GM21717 (cell line): Measurements from ENCODE around the gene ARHGEF40.
A peak's percentile ranks its signal among the peaks of the same experiment; 100 is the strongest.

Source experiments
- ATAC-seq: cut with Tn5 transposase; IDR thresholded peaks from one replicate; pipeline ENCODE4 v1.9.1; 2021; ENCODE audit warnings: mild to moderate bottlenecking, moderate library complexity; ENCODE audit not compliant: unreplicated experiment

Gene ARHGEF40

GRCh38 chr14:21096438-21096837, 26.3 kb downstream of the ARHGEF40 start:
- no peak for ATAC-seq

DNA sequence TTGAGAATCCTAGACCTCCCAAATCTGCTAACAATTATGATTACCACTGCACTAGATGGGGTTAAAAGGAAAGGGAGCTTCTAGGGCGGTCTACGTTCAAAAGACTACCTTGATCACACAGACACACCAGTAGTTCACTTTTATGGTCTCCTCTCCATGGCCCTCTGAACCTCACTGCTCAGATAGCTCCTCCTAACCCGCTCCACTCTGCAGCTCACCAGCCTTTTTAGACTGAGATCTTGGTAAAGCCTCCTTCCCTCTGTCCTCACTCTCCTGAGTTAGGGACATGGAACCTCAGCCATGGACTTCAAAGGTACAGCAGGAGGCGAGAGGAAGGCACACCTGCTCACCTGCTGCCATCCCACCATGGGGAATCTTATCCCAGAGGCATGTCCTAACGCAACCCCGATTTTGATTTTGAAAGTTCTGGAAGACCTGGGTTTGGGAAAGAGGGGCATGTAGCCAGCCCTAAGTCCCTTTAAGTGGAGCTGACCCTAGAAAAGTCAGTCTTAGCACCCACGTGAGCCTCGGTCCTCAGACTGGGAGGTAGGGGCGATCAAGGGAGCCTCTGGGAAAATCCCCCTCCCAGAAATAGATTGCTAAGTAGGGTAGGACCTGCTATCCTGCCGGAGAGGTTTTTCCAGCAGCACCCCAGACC, 27.0 kb downstream of the ARHGEF40 start:
- no peak for ATAC-seq

- no peak for ATAC-seq
Observed at GRCh38 chr14:21097636-21098075, 27.6 kb downstream of the ARHGEF40 start.

DNA sequence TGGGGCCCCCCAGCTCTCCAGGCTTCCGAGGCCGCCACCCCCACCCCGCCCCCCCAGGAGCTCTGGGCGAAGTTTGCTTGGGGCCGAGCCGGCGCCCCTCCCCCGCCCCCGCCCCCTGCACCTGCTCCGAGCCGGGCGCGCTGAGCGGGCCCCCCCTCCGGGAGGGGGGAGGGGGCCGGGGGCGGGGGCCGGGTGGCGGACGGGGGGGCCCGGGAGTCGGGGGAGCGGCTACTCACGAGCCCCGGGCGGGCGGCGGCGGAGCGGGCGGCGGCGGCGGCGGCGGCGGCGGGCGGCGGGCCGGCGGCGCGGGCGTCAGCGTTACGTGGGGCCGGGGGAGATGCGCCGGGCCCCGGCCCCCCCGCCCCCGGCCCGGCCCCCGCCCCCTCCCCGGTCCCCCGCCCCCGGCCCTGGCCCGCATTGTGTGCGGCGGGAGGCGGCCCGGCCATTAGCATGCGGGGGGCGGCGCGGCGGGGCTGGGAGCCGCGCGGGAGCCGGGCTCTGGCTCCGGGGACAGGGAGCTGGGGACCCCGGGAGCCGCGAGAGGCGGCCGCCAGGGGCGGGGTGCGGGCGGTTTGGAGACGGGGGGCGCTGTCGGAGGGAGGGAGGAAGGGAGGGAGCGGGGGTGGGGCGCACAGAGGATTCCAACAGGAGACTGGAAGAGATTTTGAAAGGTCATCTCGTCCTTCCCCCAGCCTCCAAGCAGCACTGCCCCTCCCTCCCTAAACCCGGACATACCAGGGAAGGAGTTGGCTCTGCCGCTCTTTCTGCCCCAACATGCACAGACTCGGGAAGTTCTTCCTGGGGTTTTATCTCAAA, 28.2 kb downstream of the ARHGEF40 start, which contains the start of gene ZNF219:
Gene ZNF219, minus strand, starts transcription at position 580 of the 816 bp plus-strand sequence. CDS start 5,064 bp downstream, outside the sequence.
- ATAC-seq, result no peak

GRCh38 chr14:21098892-21099595, 28.9 kb downstream of the ARHGEF40 start:
- no peak for ATAC-seq

DNA sequence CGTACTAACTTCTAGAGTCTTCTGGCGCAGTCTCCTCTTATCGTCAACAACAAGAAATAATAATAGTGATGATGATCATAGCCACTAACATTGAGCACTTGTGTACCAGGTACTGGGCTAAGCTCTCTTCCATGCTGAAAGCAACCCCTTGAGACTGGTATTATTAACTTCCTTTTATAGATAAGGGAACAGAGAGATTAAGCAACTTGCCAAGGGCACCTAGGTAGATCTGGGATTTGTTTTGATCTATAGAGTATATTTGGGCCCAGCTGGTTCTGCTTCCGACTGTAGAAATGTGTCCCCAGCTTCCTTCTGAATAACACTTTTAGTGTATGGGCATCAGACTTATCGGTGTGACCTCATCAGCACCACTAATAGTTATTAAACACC, 29.5 kb downstream of the ARHGEF40 start:
- no peak for ATAC-seq

DNA sequence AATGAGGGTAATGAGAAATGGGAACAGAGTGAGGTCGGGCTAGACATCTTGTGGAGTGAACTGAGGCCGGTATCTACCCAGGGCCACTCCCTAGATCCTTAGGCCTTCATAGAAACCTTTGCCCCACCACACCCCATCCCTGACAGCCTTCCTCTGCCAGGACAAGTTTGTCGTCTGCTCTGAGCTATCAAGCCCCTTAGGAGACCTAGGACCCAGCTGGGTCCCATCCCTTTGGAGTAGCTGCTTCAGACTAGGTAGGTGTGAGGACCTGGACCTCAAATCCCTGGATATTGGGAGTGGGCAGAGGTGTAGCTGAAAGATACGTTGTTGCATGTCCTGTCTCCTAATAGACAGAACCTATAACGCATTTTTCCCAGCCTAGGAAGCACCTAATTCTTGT, 30.8 kb downstream of the ARHGEF40 start, which contains the start of gene TMEM253:
Gene TMEM253, plus strand, starts transcription at position 136 of the 400 bp plus-strand sequence. CDS start 278 bp downstream, outside the sequence.
- no peak for ATAC-seq

- no peak for ATAC-seq
Observed at GRCh38 chr14:21101802-21102413, 31.8 kb downstream of the ARHGEF40 start.

DNA sequence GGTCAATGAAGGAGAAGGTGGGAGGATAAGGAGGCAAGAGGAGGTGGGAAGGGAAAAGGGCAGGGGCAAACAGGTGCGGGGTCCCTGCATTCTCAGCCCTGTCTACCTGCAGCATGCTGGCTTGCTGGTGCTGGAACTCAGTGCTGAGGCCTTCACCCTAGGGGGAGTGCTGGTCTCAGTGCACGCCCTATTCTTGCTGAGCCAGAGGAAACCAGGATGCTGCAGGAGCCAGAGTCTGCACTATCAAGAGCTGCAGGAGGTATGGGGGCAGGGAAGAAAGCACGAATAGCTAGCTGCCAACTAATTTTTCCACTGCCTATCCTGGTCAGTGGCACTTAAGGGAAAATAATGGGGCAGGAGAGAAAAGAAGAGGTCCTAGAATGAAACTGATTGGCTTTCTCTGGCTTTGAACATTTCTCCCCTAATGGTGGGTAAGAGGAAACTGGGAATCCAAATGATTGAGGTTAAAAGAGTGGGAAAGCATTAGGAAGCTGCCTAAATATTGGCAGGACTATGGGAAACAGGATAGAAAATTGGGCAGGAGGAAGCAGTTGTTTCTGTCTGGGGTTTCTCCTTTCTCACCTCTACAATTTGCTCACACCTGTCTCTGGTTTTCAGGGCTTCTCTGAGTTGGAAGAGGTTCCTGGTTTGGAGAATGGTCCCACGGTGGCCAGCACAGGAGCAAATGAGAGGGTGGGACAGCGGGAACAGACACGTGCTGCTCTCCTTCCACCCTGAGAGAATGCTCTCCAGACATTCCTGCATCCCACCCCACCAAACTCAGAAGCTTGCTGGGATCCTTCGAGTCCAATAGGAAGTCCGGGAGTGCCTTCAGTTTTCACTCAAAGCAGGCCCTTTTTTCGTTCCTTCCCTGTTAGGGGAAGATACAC, 32.7 kb downstream of the ARHGEF40 start:
- no peak for ATAC-seq

GRCh38 chr14:21103411-21103709, 33.3 kb downstream of the ARHGEF40 start:
- ATAC-seq, result no peak

DNA sequence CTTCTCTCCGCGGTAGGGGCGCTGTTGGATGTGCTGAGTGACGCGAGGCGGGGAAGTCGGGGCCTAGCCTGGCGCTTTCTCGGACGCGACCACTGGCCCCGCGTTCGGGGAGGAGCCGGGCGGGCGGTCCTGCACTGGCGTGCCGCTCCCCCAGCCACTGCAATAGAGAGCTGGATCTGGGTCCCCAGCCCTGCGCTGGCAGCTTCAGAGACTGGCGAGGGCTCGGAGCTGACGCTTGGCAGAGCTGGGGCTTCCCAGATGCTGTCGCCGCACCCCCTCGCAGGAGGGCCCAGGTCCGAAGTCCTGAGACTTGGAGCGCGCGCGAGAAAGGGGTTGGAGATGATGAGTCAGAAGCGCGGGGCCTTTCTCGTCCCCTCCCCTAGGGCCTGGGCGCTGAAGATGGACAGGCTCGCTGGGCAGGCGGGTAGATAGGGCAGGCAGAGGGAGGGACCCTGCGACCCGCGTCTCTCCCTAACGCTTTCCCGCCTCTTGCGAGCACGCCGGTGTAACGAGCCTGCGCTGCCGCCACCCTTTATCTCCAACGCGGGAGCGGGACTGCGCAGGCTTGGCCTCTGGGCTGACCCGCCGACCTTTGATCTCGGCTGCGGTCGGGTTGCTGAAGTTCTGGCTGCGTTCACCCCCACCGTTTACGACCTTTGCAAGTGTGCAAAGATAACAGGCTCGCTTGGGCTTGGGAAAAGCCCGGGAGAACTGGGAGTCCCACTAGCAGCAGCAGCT, 33.8 kb downstream of the ARHGEF40 start:
- ATAC-seq, result peak; percentile 91

- peak; percentile 37 for ATAC-seq
Observed at GRCh38 chr14:21104448-21105060, 34.5 kb downstream of the ARHGEF40 start.

GRCh38 chr14:21105095-21105494, 35.0 kb downstream of the ARHGEF40 start:
- no peak for ATAC-seq

DNA sequence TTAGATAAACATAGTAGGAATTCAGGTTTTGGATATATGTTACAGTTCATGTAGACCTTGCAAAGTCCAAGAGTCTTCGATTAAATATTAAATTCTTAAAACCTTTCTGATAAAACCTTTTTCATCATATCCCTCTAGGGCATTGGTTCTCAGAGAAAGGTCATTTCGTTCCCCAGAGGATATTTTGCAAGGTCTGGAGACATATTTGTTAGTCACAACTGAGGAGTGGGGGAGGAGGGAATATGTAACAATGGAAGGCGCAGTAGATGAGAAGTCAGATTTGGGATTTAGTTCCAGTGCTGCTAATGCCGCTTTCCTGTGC, 36.0 kb downstream of the ARHGEF40 start:
- no peak for ATAC-seq

DNA sequence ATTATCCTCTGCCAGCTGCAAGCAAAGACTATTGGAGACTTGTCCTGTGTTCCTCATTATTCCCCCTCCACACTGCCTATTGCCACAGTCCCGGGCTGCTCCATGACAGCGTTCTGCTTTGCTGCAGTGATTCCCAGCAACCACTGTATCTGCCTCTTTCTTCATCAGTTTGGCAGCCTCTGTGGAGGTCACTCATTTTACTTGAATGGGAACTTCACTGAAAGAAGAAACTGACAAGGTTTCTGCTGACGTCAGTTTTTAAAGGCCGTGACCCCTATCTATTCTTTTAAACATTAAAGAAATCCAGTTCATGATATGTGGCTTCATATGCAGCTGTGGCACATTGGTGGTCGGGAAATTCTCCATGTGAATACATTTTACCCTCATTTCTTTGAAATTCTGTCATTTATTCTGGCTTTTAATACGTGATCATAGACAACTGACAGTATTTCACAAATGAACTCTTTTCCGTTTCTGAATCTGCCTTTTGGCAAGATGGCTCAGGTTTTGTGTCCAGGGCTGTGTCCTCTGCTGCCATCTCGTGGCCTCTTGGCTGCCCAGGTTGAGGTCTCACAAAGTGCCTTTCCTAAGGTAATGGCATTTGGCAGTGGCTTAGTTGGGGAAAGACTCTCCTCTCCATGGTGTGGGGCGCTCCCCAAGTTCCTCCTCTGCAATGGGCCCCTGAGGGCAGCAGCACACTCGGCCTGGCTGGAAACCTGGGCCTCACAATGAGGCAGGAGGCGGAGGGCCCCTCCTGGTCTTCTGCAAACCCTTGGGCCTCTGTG, 36.6 kb downstream of the ARHGEF40 start:
- no peak for ATAC-seq

DNA sequence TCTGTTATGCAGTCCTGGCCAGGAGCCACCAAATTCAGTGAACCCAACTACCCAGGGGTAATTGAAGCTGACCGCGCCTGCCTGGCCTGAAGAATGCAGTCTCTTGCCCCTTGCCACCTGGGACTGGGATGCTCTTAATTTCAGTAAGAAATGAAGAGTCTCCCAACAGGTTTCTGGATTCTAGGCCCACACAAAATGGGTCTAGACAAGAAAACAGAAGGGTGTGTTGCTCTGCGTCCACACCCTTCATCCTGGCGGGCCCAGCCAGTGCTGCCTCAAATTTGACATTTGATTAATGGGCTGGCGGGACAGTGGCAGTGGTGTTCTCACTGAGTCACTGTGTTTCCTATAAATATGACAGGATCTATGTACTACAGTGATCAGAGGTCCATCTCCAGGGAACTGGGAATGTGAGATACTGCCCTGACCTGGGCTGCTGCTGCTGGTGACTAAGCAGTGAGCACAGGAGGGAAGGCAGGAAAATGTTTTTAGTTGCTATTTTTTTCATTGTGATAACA, 37.2 kb downstream of the ARHGEF40 start:
- ATAC-seq, result no peak

DNA sequence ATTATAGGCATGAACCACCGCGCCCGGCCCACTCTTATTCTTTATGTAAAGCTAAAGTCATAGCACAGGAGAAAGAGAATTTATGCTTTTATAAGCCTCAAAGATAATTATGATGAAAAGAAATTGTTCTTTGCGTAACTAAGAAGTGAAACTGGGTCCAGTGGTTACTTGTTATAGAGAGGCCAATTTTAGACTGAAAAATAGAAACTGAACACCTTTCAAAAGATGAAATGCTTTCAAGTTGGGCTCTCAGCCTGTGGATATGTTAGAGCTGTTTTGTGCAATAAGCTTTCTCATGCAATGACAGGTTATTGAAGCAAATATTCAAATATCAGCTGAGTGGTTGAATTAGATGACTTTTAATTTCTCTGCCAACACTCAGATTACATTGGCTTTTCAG, 38.7 kb downstream of the ARHGEF40 start:
- no peak for ATAC-seq
